Neural cell (in vitro differentiated cells): ENCODE data around the gene TAF8.

Experiments
- EZH2 ChIP-seq: fragments of 200-600, 300-800 bp; shearing (Covaris generic), sonication (generic); IDR thresholded peaks from 2 replicates; pipeline ENCODE4 v1.6.1; 2014; ENCODE audit warnings: antibody characterized with exemption, low read length, borderline replicate concordance, mild to moderate bottlenecking; ENCODE audit not compliant: insufficient read depth, poor library complexity, severe bottlenecking
- POLR2AphosphoS5 ChIP-seq: IDR thresholded peaks from 2 replicates; pipeline ENCODE4 v1.6.1; 2012
- RAD21 ChIP-seq: fragments of 450-650 bp; conservative IDR thresholded peaks from 2 replicates; pipeline ENCODE4 v1.6.1; 2014; ENCODE audit warnings: antibody characterized with exemption, mild to moderate bottlenecking, moderate library complexity
- SMC3 ChIP-seq: fragments of 450-650 bp; conservative IDR thresholded peaks from 2 replicates; pipeline ENCODE4 v1.6.1; 2014; ENCODE audit warnings: antibody characterized with exemption, mild to moderate bottlenecking, moderate library complexity; ENCODE audit not compliant: poor library complexity
- TAF1 ChIP-seq: IDR thresholded peaks from 2 replicates; pipeline ENCODE4 v1.6.1; 2012; ENCODE audit warnings: low read depth
- TF ChIP-seq, protein P1 (sequence below): fragments of 450-650 bp; IDR thresholded peaks from 2 replicates; pipeline ENCODE4 v1.5.1; 2014; ENCODE audit warnings: antibody characterized with exemption, mild to moderate bottlenecking, moderate library complexity; ENCODE audit not compliant: poor library complexity, severe bottlenecking

DNA sequence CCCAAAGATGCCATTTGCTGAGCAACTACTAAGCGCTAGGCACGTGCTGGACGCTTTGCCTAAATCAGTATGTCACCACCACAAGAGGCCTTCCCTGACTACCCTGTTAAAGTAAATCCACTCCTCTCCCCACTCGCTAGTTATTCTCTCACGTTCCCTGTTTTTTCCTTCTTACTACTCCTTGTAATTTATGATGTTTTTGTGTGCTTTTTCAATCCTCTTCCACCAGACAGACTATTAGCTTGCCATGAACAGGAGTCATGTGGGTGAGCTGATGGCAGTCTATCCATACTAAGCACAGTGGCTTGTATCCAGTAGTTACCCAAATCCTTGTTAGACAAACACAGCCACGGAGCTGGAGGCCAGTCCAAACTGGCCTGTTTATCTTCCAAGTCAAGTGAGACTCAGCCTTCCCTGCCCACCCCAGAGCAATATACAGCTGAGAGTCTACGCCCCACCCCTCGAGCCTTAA, 50.9 kb downstream of the TAF8 start:
- no peak for TF ChIP-seq POLR2AphosphoS5
- TF ChIP-seq, protein P1, sequence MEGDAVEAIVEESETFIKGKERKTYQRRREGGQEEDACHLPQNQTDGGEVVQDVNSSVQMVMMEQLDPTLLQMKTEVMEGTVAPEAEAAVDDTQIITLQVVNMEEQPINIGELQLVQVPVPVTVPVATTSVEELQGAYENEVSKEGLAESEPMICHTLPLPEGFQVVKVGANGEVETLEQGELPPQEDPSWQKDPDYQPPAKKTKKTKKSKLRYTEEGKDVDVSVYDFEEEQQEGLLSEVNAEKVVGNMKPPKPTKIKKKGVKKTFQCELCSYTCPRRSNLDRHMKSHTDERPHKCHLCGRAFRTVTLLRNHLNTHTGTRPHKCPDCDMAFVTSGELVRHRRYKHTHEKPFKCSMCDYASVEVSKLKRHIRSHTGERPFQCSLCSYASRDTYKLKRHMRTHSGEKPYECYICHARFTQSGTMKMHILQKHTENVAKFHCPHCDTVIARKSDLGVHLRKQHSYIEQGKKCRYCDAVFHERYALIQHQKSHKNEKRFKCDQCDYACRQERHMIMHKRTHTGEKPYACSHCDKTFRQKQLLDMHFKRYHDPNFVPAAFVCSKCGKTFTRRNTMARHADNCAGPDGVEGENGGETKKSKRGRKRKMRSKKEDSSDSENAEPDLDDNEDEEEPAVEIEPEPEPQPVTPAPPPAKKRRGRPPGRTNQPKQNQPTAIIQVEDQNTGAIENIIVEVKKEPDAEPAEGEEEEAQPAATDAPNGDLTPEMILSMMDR: no peak
- TF ChIP-seq EZH2: no peak
- no peak for TF ChIP-seq TAF1
- TF ChIP-seq SMC3: no peak
- no peak for TF ChIP-seq RAD21
